Gastroesophageal sphincter (tissue), 3 donors: ENCODE data around the gene SLC2A14.

Source experiments
- EP300 ChIP-seq: sonication (generic); formaldehyde crosslinking; IDR thresholded peaks from one replicate; pipeline ENCODE4 v1.6.1; 2017; ENCODE audit warnings: antibody characterized with exemption, mild to moderate bottlenecking
- POLR2A ChIP-seq, 2 donors: fragments of 450-650 bp; IDR thresholded peaks; one replicate each; pipeline ENCODE4 v1.6.1; 2017; ENCODE audit warnings: antibody characterized with exemption in 2 of 2, mild to moderate bottlenecking in 2 of 2, moderate library complexity in 1 of 2
- TF ChIP-seq, protein P1 (sequence below), 4 experiments: fragments of 200-600 bp in 2 of 4; fragments of 450-650 bp in 2 of 4; sonication (generic) in 1 of 4; IDR thresholded peaks; one replicate each; pipeline ENCODE4 v1.5.1; 2017 to 2019; ENCODE audit warnings: antibody characterized with exemption in 4 of 4, mild to moderate bottlenecking in 2 of 4, moderate library complexity in 2 of 4

DNA sequence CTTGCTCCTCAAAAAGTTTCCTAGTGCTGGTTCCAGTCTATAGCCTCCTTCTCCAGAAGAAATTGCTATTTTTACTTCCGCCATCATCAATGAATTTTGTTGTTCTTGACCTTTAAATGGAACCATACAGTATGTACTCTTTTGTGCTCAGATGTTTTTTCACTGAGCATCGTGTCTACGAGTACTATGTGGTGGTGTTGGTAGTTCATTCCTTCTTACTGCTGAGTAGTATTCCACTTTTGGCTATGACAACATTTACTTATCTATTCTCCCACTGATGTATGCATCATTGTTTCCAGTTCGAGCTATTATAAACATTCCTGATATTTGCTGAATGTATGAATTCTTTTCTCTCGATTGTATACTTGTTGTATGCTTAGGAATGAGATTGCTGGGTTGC is 28.6 kb downstream of the SLC2A14 start:
- TF ChIP-seq, protein P1, sequence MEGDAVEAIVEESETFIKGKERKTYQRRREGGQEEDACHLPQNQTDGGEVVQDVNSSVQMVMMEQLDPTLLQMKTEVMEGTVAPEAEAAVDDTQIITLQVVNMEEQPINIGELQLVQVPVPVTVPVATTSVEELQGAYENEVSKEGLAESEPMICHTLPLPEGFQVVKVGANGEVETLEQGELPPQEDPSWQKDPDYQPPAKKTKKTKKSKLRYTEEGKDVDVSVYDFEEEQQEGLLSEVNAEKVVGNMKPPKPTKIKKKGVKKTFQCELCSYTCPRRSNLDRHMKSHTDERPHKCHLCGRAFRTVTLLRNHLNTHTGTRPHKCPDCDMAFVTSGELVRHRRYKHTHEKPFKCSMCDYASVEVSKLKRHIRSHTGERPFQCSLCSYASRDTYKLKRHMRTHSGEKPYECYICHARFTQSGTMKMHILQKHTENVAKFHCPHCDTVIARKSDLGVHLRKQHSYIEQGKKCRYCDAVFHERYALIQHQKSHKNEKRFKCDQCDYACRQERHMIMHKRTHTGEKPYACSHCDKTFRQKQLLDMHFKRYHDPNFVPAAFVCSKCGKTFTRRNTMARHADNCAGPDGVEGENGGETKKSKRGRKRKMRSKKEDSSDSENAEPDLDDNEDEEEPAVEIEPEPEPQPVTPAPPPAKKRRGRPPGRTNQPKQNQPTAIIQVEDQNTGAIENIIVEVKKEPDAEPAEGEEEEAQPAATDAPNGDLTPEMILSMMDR (IDR thresholded peaks at IDR 0.05) = no peak
- TF ChIP-seq POLR2A (IDR thresholded peaks at IDR 0.05) (no peak), EP300 (no peak)
